ENCODE results near the gene CREB1.
"Not testable (repeated sequence)": the region's sequence is repeated elsewhere in the genome, so short reads cannot be mapped to it uniquely, and the experiment has no call there.

CREB1 gene

GRCh38 chr2:207529330-207530159 lies at the start of gene CREB1:
Gene CREB1 (plus strand): TSS chr2:207529962. CDS start chr2:207555636, 25,674 bp downstream.
- no peaks in the 10 kb centered on the region for H3K9me3 Mint-ChIP-seq
- no peaks in the 10 kb centered on the region for H3K27me3 Mint-ChIP-seq
- peaks cover 43% of the 10 kb centered on the region for H3K4me1 Mint-ChIP-seq
- peak within 1 kb of the TSS; percentile 91 for H3K27ac Mint-ChIP-seq
- ATAC-seq = peak; percentile 93
- H3K4me3 Mint-ChIP-seq = peak within 1 kb of the TSS; percentile 94
- H3K36me3 Mint-ChIP-seq = peaks cover 9% of the 10 kb centered on the region

GRCh38 chr2:207480521-207481040 lies 49.2 kb upstream of the CREB1 start:
- H3K4me1 Mint-ChIP-seq = peaks cover 26% of the 10 kb centered on the region
- no peaks in the 10 kb centered on the region for H3K9me3 Mint-ChIP-seq
- no peaks in the 10 kb centered on the region for H3K27me3 Mint-ChIP-seq
- no peak for ATAC-seq
- H3K36me3 Mint-ChIP-seq = no peaks in the 10 kb centered on the region
- no peak overlapping the region for H3K27ac Mint-ChIP-seq
- no peak overlapping the region for H3K4me3 Mint-ChIP-seq

- Mint-ChIP-seq H3K27me3 (no peaks in the 10 kb centered on the region), H3K4me3 (no peak overlapping the region), H3K9me3 (no peaks in the 10 kb centered on the region), H3K36me3 (no peaks in the 10 kb centered on the region), H3K4me1 (peaks cover 20% of the 10 kb centered on the region), H3K27ac (peak overlapping the region; percentile 0)
- ATAC-seq = no peak
These were observed 47.8 kb upstream of the CREB1 start for GRCh38 chr2:207481924-207482323.

- Mint-ChIP-seq H3K9me3 (no peaks in the 10 kb centered on the region), H3K4me1 (peaks cover 20% of the 10 kb centered on the region), H3K27me3 (no peaks in the 10 kb centered on the region), H3K27ac (peak overlapping the region; percentile 0), H3K4me3 (no peak overlapping the region), H3K36me3 (no peaks in the 10 kb centered on the region)
- ATAC-seq = no peak
These were observed 47.1 kb upstream of the CREB1 start for GRCh38 chr2:207482630-207483029.

- peak overlapping the region; percentile 0 for H3K27ac Mint-ChIP-seq
- H3K9me3 Mint-ChIP-seq = no peaks in the 10 kb centered on the region
- H3K27me3 Mint-ChIP-seq = no peaks in the 10 kb centered on the region
- H3K36me3 Mint-ChIP-seq = no peaks in the 10 kb centered on the region
- no peak for ATAC-seq
- H3K4me1 Mint-ChIP-seq = peaks cover 20% of the 10 kb centered on the region
- no peak overlapping the region for H3K4me3 Mint-ChIP-seq
These were observed 46.7 kb upstream of the CREB1 start for GRCh38 chr2:207483066-207483465.

- peaks cover 20% of the 10 kb centered on the region for H3K4me1 Mint-ChIP-seq
- no peaks in the 10 kb centered on the region for H3K27me3 Mint-ChIP-seq
- ATAC-seq = no peak
- no peaks in the 10 kb centered on the region for H3K36me3 Mint-ChIP-seq
- H3K4me3 Mint-ChIP-seq = no peak overlapping the region
- peak overlapping the region; percentile 16 for H3K27ac Mint-ChIP-seq
- H3K9me3 Mint-ChIP-seq = no peaks in the 10 kb centered on the region
These were observed 46.3 kb upstream of the CREB1 start for GRCh38 chr2:207483477-207483876.

GRCh38 chr2:207484444-207485391 lies 45.0 kb upstream of the CREB1 start:
- Mint-ChIP-seq H3K36me3 (no peaks in the 10 kb centered on the region), H3K4me1 (peaks cover 20% of the 10 kb centered on the region), H3K27me3 (no peaks in the 10 kb centered on the region), H3K9me3 (no peaks in the 10 kb centered on the region), H3K4me3 (no peak overlapping the region), H3K27ac (peak overlapping the region; percentile 16)
- ATAC-seq = peak; percentile 90

- no peak for ATAC-seq
- Mint-ChIP-seq H3K27ac (no peak overlapping the region), H3K4me3 (no peak overlapping the region), H3K36me3 (no peaks in the 10 kb centered on the region), H3K27me3 (no peaks in the 10 kb centered on the region), H3K4me1 (peaks cover 26% of the 10 kb centered on the region), H3K9me3 (no peaks in the 10 kb centered on the region)
These were observed 42.0 kb upstream of the CREB1 start for GRCh38 chr2:207487650-207488311.

- H3K4me1 Mint-ChIP-seq = peaks cover 28% of the 10 kb centered on the region
- H3K27me3 Mint-ChIP-seq = no peaks in the 10 kb centered on the region
- no peak overlapping the region for H3K4me3 Mint-ChIP-seq
- ATAC-seq = no peak
- H3K9me3 Mint-ChIP-seq = no peaks in the 10 kb centered on the region
- no peak overlapping the region for H3K27ac Mint-ChIP-seq
- no peaks in the 10 kb centered on the region for H3K36me3 Mint-ChIP-seq
These were observed 40.5 kb upstream of the CREB1 start for GRCh38 chr2:207489251-207489650.

GRCh38 chr2:207490441-207490840 lies 39.3 kb upstream of the CREB1 start:
- Mint-ChIP-seq H3K27ac (no peak overlapping the region), H3K27me3 (no peaks in the 10 kb centered on the region), H3K4me1 (peaks cover 16% of the 10 kb centered on the region), H3K9me3 (no peaks in the 10 kb centered on the region), H3K4me3 (no peak overlapping the region), H3K36me3 (no peaks in the 10 kb centered on the region)
- ATAC-seq = no peak

GRCh38 chr2:207491086-207491485 lies 38.7 kb upstream of the CREB1 start:
- no peak overlapping the region for H3K27ac Mint-ChIP-seq
- no peaks in the 10 kb centered on the region for H3K27me3 Mint-ChIP-seq
- no peaks in the 10 kb centered on the region for H3K36me3 Mint-ChIP-seq
- H3K9me3 Mint-ChIP-seq = no peaks in the 10 kb centered on the region
- no peak overlapping the region for H3K4me3 Mint-ChIP-seq
- H3K4me1 Mint-ChIP-seq = peaks cover 15% of the 10 kb centered on the region
- no peak for ATAC-seq

- Mint-ChIP-seq H3K9me3 (no peaks in the 10 kb centered on the region), H3K27ac (no peak overlapping the region), H3K4me3 (no peak overlapping the region), H3K4me1 (peaks cover 15% of the 10 kb centered on the region), H3K36me3 (no peaks in the 10 kb centered on the region), H3K27me3 (no peaks in the 10 kb centered on the region)
- ATAC-seq = no peak
These were observed 37.8 kb upstream of the CREB1 start for GRCh38 chr2:207491956-207492355.

- no peaks in the 10 kb centered on the region for H3K36me3 Mint-ChIP-seq
- H3K27me3 Mint-ChIP-seq = no peaks in the 10 kb centered on the region
- no peak for ATAC-seq
- no peak overlapping the region for H3K4me3 Mint-ChIP-seq
- H3K9me3 Mint-ChIP-seq = no peaks in the 10 kb centered on the region
- H3K4me1 Mint-ChIP-seq = peaks cover 15% of the 10 kb centered on the region
- H3K27ac Mint-ChIP-seq = no peak overlapping the region
These were observed 37.3 kb upstream of the CREB1 start for GRCh38 chr2:207492461-207492860.

- no peaks in the 10 kb centered on the region for H3K9me3 Mint-ChIP-seq
- H3K4me3 Mint-ChIP-seq = no peak overlapping the region
- H3K4me1 Mint-ChIP-seq = peaks cover 20% of the 10 kb centered on the region
- H3K27ac Mint-ChIP-seq = no peak overlapping the region
- ATAC-seq = no peak
- no peaks in the 10 kb centered on the region for H3K36me3 Mint-ChIP-seq
- no peaks in the 10 kb centered on the region for H3K27me3 Mint-ChIP-seq
These were observed 35.6 kb upstream of the CREB1 start for GRCh38 chr2:207494137-207494536.

GRCh38 chr2:207496936-207497335 lies 32.8 kb upstream of the CREB1 start:
- H3K4me3 Mint-ChIP-seq, ATAC-seq, H3K36me3 Mint-ChIP-seq, H3K9me3 Mint-ChIP-seq, H3K27me3 Mint-ChIP-seq, H3K27ac Mint-ChIP-seq: not testable (repeated sequence)
- peaks cover 48% of the 10 kb centered on the region for H3K4me1 Mint-ChIP-seq

All from stimulated activated memory B cell treated with anti-CD40 and anti-IgM and Interleukin-4, amounts not matched to agents 10 μg/mL and 1 μg/mL and 100 μg/mL, for 72 hours (primary cell).